ENCODE results near the gene UROC1. TPM values are rescaled to one million over a fixed set of nuclear protein-coding genes. Genes with fewer than 3 reads are reported as not detected.
A peak's percentile ranks its signal among the peaks of the same experiment; 100 is the strongest.

Gene UROC1
- polyA plus RNA-seq (ENCODE audit: insufficient read length in 10 of 10): under 1 TPM in 1 of 10 donors, not detected in 9; 0.07 TPM
- long read RNA-seq, donor 1: 0 reads
- long read RNA-seq, donor 2: 0 reads
- long read RNA-seq, donor 3: 0 reads
- long read RNA-seq, donor 4: 0 reads
- long read RNA-seq, donor 5: 0 reads
- long read RNA-seq, donor 6: 0 reads
- long read RNA-seq, donor 7: 0 reads
- long read RNA-seq, donor 8: 0 reads
- long read RNA-seq, donor 9: 0 reads

DNA sequence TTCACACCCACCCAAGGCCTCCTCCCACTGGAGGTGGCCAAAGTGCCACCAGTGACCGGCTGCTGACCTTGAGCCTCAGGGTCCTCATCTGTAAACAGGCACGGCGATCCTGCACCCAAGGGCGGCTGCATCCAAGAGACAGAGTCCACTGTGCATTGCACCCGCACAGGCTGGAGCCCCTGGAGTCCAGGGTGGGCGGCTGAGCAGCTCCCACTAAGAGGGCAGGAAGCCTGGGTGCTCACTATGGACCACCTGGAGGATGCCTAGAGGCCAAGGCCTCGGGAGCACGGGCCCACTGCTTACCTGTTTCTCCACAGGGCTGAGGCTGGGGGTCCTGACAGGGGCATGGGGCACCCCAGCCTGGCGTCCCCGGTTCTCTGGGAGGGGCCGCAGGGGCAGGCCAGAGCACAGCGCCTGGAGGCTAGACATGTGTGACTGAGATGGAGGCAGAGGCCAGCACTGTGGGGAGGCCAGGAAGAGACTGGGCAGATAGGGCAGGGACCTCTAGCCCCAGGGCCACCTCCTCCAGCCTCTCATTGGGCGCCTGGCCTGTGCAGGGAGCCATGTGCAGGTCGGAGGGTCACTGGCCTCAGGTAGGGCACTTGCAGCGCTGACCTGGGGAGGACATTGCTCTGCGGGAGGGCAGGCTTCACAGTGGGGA lies at the start of gene UROC1:
TSS of gene UROC1 (minus strand) at position 483 of the 661 bp plus-strand sequence. CDS start at position 429, 54 bp downstream.
- no peak for DNase-seq

DNA sequence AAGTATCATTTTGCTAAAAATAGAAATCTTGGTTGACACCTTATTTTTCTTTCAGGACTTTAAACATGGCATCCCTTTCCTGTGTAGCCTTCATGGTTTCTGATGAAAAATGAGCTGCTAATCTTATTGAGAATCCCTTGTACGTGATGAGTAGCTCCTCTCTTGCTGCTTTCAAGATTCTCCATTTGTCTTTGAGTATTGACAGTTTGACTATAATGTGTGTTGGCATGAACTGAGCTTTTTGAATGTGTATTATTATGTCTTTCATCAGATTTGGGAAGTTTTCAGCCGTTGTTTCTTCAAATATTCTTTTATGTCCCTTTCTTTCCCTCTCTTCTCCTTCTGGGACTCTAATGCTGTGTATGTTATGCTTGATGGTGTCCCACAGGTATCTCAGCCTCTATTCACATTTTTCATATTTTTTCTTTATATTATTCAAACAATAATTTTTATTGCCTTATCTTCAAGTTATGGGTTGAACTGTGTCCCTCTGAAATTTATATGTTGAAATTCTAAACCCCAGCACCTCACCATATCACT lies 45.2 kb upstream of the UROC1 start:
- DNase-seq: no peak

DNA sequence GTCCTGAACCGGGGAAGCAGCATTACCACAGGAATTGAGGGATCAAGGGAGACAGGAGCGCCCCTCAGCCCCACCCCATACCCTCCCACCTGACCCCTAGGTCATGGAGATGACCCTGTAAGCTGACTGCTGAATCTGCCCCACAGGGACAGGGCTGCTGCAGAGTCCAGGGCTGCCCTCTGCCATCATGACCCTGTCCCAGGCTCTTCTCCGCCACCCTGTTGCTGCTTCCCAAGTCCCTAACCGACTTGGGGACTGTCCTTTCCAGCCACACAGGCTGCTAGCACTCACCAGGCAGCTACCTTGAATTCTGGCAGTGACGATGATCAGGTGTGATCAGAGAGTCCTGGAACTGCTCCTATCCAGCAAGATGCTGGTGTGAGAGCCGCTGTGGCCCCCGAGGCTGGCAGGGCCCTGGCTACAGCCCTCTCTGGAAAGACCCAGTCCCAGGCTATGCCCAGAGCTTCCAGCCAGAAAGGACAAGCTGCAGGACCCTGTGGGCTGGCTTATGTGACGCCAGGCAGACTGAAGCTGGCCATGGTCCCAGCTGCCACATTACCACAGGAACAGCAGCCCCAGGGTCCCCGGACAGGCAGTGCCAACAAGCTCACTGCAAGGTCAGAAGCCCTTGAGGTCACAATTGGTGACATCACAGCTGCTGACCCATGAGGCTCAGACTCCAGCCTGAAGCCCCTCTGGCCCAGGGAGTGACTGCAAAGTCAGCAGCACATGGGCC lies 40.9 kb upstream of the UROC1 start, which contains the start of gene C3orf22:
TSS of gene C3orf22 (minus strand) at position 597 of the 736 bp plus-strand sequence. CDS start 5,542 bp downstream, outside the sequence.
- no peak for DNase-seq

DNA sequence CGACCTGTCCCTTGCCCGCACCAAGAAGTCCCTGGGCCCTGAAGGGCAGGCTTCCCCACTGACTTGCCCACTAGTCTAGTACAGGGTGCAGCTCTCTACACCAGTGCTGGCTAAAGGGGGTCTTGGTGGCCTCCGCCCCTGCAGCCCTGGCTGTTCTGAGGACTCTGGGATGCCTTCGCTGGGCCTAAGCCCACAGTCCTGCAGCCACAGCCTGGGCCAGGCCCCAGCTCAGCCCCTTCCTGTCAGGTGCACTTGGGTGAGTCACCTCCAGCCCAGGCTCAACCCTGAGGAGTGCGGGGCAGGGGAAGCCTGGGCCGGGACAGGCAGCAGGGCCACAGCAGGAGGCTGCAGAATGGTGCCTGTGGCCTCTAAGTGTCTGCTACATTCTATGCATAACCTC lies 40.2 kb upstream of the UROC1 start:
- no peak for DNase-seq

DNA sequence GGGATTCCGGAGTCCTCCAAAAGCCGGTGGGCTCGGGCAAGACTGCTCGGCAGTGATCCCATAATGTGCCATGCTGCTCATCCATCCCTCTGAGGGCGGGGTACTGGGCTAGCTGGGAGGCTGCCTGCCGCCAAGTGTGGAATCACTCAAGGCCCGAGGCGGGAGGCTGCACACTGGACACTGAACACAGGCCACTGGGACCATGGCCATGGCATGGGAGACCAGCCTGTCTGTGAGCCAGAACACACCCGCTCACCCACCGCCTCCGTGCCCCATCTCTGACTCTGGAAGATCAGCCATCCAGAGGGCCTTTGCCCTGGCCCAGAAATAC lies 39.8 kb upstream of the UROC1 start:
- DNase-seq: no peak

DNA sequence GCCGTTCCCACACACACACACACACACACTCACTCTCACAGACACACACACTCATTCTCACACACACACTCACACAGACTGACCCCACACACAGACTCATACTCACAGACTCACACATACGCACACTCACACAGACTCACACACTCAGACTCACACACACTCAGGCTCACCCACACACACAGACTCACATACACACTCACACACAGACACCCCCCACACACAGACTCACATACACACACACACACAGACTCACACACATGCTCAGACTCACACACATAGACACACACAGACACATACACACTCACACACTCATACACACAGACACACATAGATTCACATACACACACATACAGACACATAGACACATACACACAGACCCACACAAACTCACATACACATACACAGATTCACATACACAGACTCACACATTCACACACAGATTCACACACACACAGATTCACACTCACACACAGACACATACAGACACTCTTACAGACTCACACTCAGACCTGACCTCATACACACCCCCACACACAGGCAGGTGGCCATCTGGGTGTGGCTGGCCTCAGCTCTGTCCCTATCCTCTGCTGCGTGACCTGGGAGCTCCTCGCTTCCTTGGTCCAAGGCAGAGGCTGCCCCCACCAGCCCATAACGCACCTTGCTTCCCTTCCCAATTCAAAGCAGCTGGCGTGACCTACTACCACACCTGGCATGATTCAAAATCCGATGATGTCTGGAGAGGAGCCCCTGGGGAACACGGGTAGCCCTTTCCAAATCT lies 39.3 kb upstream of the UROC1 start:
- DNase-seq: no peak

DNA sequence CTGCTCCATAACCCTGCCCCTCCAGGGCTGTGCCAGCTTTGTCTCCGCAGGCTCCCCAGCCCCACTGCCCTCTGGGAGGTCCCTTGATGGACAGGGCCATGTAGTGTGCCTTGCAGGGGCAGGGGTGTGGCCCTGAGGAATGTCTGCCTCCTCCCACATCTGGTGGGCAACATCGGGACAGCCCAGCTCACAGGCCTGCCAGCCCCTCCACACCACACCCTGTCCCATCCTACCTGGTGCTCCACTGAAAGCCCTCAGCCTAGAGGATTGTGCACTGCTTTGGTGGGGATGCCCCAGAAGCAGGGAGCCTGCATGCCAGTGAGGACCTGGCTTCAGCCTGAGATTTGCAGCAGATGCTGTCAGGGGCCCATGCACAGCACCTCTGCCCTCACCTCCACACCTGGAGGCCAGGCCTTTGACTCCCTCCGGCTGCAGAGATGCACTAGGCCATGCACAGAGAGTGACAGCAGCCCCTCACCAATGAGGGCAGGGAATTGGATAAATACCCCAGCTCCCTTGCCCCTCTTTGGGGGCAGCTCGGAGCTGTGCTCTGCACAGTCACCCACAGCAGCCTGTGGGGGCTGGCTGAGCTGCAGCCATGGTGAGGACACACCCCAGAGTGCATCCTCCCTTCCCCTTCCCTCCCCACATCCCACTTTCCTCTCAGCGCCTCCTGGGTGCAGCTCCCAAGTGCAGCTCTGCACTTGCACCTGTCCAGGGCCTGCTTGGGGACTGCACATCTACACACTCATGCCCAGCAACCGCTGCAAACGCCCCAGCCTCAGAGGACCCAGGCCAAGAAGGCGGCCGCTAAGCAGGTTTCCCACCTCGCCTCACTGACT lies 38.4 kb upstream of the UROC1 start:
- DNase-seq: no peak

DNA sequence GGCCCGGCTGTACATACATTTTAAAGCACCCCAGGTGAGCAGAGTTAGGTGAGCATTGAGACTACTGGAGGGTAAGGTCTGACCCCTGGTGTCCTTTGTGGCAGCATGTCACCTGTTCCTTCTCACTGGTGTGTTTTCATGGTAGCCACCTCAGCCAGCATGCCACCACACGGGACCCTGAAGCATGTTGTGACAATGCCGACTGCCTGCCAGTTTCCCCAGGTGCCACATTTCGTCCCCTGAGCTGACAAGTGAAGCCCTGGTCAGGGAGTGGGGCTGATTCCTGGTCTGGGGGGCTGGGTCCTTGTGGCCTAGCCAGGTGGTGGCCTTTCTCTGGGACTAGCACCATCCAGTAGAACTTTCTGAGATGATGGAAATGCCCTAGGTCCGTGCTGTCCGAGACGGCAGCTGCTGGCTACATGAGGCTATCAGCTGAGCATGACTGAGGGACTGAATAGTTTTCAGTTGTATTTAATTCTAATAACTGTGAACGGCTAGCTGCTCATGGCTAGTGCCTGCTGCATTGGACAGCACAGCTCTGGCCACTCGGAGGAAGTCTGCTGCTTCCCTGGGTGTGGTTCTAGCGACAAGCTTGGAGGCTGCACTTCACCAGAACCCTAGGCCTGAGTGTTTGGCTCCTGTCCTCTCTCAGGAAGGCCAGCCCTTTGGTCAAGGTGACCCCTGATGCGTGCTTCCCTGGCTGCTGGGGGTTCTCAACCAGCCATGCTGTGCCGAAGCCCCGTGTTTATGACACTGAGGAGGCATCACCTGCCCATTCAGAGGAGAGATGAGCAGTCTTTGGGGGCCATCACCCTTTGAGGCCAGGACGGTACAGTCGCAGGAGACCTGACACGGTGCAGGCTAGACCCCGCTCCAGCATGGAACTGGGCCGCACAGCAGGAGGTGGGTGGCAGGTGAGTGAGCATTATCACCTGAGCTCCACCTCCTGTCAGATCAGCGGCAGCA lies 37.3 kb upstream of the UROC1 start:
- DNase-seq: no peak

DNA sequence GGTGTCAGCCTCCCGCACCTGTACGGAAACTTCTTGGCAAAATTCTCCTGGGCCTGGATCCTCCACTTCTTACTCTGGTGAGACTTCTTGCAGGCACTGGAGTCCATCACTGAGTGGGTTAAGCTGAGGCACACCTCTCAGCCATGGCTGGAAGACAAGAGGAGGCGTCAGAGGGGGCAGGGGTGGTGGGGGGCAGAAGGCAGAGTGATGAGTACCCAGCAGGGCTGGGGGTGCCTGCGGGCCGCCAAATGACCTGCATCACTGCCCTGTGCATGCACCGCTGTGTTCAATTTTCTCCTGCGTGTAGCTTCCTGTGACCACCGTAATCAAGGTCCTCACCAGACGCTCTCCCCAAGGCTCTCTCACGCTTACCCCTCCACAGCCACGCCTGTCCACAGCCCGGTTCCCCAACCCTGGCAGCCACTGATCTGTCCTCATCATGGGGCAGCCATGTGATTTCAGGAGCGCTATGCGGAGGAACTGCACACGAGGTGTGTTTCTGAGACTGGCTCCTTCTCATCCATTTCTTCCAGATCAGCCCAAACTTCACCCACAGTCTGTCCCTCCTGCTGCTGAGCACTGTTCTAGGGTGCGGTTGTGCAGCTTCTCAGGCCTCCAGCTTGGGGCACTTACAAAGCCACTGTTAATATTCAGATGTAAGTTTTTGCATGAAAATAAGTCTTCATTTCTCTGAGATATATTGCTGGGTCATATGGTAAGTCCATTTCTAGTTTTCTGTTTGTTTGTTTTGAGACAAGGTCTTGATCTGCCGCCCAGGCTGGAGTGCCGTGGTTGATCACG lies 35.9 kb upstream of the UROC1 start:
- DNase-seq: no peak

DNA sequence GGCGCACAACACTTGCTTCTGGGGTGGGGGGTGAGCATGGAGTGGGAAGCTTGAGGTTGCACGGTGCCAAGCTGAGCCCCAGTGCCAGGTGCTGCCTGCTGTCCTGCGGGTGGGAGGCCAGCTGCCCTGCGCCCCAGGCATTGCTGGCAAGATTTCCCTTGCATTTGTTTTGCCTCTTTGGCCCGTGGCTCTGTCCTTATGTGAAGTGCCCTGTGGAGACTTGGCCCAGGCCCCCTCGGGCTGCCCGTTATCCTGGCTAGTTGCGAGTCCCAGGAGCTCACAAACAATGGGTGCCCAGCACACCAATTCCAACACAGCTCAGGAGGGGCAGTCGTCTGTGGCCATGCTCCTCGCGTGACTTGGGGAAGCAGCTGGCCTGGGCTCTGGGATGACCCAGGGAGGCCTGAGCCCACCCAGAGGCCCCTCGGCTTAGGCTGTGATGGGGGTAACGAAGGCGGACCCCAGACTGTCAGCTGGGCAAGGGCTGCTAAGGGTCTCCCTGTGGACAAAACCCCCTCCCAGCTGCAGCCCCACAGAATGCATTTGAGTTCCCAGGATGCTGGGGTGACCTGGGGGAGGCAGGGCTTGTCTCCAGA lies 35.2 kb upstream of the UROC1 start:
- no peak for DNase-seq

DNA sequence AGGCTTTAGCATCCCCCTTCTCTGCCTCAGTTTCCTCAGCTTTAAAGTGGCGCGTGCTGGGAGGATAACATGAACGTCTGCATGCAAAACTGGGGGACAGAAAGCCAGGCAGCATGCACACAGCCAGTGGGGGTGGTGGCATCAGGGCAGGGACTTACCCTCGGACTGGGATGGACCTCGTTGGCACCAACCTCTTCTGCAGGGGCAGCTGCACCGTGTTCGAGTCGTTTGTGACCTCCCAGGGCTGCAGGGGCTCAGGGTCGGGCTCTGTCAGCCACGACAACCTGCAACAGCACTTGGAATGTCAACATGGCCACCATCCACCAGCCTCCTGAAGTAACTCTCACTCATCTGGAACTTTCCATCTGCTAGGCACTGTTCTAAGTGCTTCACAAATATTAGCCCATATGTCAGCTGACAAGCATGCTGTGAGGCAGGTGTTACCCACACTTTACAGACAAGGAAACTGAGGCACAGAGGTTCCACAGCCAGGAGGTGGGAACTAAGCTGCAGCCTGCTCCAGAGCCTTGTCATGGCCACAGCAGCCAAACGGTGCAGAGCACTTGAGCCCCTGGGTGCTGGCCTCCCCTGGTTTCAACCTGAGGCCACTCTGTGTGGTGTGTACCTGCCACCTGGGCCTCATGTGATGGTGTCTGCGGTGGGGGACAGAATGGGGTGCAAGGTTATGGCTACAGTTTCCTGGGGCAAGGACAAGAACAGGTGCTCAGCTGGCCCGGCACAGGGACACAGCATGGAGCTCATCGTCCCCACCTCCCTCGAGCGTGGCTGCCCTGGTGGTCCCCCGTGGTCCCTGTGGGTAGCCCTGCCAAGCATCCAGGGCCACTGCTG lies 34.5 kb upstream of the UROC1 start:
- DNase-seq: no peak

DNA sequence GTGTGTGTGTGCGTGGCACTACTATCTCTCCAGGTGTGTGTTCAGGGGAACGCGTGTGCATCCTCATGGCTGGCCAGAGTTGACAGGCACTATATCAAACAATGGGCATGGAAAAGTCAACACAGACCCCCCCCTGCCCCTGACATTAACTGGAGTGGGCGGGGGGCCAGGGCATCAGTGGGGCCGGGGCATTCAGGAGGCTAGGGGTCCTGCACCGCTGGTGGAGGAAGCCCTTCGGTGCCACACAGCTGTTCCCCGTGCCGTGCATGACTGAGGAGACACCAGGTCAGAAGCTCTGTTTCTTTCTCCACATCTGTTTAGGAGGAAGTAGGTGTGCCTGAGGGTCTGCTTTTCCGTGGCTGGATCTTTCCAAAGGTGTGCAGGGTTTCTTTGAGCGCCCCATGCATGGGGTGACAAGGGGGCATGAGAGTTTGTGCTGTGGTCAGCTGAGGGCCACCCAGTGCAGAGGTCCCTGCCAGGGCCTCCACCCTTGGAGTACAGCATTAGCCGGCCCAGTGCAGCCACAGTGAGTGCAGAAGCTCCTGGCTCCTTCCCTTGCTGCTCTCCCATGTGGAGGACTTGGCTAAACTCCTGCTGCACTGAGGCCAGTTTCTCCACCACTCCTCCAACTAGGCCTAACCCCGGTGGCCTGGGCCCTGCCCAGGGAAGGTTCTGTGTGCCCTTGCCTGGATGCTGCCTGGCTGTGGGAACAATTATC lies 33.7 kb upstream of the UROC1 start:
- DNase-seq: peak in 2 of 3 donors; percentile 35 to 61

DNA sequence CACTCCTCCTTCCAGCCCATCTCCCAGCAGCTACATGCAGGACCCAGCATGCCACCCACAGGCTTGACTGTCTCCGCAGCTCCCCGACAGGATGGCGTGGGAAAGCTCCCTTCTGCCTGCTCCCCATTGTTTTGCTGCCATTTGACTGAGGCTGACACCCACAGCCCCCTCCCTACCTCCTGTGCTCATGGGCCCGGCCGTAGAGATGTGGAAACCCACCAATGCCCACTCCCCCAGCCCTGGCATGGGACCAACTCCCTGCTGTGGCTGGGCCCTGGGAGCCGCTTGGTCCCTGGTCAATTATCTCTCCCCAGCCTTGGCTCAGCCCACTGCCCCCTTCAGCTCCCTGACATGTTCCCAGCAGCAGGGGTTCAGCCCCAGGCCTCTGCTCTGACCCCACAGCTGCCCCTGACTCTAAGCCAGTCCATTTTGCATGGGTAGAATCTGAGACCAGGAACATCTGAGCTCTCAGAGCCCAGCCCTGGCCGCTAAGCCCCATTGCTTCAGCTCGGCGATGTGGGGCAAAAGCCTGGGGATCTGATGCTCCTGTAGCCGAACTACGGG lies 33.0 kb upstream of the UROC1 start:
- no peak for DNase-seq

DNA sequence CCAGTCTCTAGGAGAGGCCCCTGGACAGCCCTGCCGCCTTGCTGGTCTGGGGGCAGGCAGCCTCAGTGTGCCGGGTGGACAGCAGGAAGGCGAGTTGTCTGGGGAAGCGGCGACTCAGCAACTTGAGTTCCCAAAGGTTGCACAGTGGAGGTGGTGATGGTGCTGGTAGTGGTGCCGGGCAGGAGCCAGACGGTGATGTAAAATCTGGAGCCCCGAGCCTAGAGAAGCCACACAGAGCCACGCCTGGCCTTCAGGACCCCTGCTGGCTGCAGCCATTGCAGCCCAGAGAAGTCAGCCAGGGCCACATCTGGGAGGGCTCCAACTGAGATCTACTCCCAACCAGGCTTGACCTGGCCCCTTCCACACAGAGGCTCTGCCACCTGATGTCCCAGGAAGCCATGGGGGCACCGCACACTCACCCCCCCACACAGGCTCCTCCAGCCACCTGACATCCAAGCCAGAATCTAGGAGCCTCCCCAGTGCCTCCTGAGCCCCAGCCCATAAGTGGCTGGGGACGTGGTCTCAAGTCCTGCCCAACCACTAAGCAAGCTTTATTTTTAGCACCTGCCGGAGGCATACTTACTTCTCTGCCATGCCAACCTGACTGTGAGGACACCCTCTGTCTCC lies 32.4 kb upstream of the UROC1 start:
- no peak for DNase-seq

DNA sequence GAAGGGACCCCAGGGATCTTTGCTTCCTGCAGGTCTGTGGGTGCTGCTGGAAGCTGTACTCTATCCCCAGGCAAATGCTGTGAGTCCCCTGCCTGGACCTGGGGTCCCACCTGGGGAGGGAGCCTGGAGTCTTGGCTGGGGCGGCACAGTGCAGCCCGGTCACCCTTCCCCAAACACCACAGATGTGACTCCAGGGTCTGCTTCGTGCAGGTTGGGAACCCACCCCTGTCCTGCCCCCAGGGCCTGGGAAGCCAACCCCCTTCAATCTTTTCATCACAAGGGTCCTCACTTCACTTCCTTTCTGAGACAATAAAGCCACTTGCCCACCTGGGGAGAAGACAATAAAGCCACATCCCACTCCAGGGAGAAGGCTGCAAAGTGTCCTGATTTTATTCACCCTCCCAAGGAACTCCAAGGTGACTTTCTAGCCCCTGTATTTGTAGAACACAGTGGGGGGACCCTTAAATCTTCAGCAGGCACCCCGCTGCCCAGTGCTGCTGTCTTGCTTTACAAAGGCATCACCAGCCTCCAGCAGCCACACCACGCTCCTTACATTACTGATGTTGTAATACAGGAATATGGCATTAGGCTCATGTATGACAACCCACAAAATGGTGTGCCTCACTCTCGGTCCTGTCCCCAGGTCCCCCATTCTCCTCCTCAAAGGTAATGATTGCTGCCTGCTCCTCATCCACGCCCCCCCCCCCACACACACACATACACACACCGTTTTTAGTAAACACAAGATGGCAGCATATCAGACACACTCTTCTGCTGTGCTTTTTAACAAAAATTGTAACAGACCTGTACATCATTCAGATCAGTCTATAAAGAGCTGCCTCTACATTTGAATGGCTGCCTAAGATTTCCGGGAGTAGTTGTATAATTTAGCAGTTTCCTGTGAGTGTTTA lies 31.2 kb upstream of the UROC1 start:
- no peak for DNase-seq
